Upper lobe of right lung (tissue), 1 donor: ENCODE data around the gene WDR59. TPM values are rescaled to one million over a fixed set of nuclear protein-coding genes. Genes with fewer than 3 reads are reported as not detected.

Experiments used
- ATAC-seq: fragments of 200-7000 bp; cut with Tn5 transposase; one replicate; pipeline ENCODE4 v1.9.1; 2020; ENCODE audit warnings: mild to moderate bottlenecking, moderate library complexity
- DNase-seq: peaks from one replicate; pipeline ENCODE4 v3.0.0-alpha.2; 2020
- H3K27ac ChIP-seq: fragments of 200-600 bp; one replicate; pipeline ENCODE4 v1.8.0; 2022
- H3K27me3 ChIP-seq: fragments of 200-600 bp; one replicate; pipeline ENCODE4 v1.8.0; 2022; ENCODE audit warnings: mild to moderate bottlenecking
- H3K36me3 ChIP-seq: fragments of 200-600 bp; one replicate; pipeline ENCODE4 v1.8.0; 2022
- H3K4me1 ChIP-seq: fragments of 200-600 bp; one replicate; pipeline ENCODE4 v1.8.0; 2022
- H3K4me3 ChIP-seq: fragments of 200-600 bp; one replicate; pipeline ENCODE4 v1.8.0; 2022; ENCODE audit warnings: mild to moderate bottlenecking
- H3K9me3 ChIP-seq: fragments of 200-600 bp; one replicate; pipeline ENCODE4 v1.8.0; 2022
- CTCF ChIP-seq: fragments of 200-600 bp; IDR thresholded peaks from one replicate; pipeline ENCODE4 v1.8.0; 2022; ENCODE audit warnings: antibody characterized with exemption
- intact Hi-C: fragments of 100-400 bp; cut with DNase I; formaldehyde crosslinking; loops from one replicate; pipeline ENCODE4 v1.11.0; 2022
- total RNA-seq: library from RNA; stranded (reverse); fragmentation: NEBNext Ultra II Directional; extraction: Animal tissue kit (Norgen Biotek cat#: 25700); gene quantifications from one replicate; pipeline ENCODE4 v1.2.1, GENCODE V29; 2021
- donor health status: DM: no; HTN: yes; CAD: no; lungs with severe emphysema.

The WDR59 gene
- total RNA-seq, 1 donor from 2014 or later = 51.6 TPM

GRCh38 chr16:74837056-74837455, 147.9 kb downstream of the WDR59 start:
- intact Hi-C loops = no loop called here
- DNase-seq = no peak

GRCh38 chr16:74836111-74836671, 148.7 kb downstream of the WDR59 start:
- Histone ChIP-seq H3K9me3 (no peaks in the 10 kb centered on the region), H3K4me1 (no peaks in the 10 kb centered on the region), H3K36me3 (no peaks in the 10 kb centered on the region), H3K27ac (no peak overlapping the region), H3K4me3 (no peak overlapping the region), H3K27me3 (no peaks in the 10 kb centered on the region)
- intact Hi-C loops = no loop called here
- ATAC-seq (no peak), DNase-seq (no peak)
- TF ChIP-seq CTCF = no peak

More at GRCh38 chr16:74837056-74837455, 147.9 kb downstream of the WDR59 start:
- no peaks in the 10 kb centered on the region for H3K36me3 ChIP-seq
- no peak overlapping the region for H3K27ac ChIP-seq
- ATAC-seq = no peak
- no peaks in the 10 kb centered on the region for H3K4me1 ChIP-seq
- no peaks in the 10 kb centered on the region for H3K9me3 ChIP-seq
- no peaks in the 10 kb centered on the region for H3K27me3 ChIP-seq
- no peak overlapping the region for H3K4me3 ChIP-seq
- no peak for TF ChIP-seq CTCF

- Histone ChIP-seq H3K27me3 (no peaks in the 10 kb centered on the region), H3K27ac (no peak overlapping the region), H3K36me3 (no peaks in the 10 kb centered on the region), H3K4me3 (no peak overlapping the region), H3K4me1 (no peaks in the 10 kb centered on the region), H3K9me3 (no peaks in the 10 kb centered on the region)
- ATAC-seq = no peak
- intact Hi-C loops = no loop called here
- TF ChIP-seq CTCF = no peak
- DNase-seq = no peak
Observed at GRCh38 chr16:74832228-74832627, 152.7 kb downstream of the WDR59 start.

- H3K9me3 ChIP-seq = no peaks in the 10 kb centered on the region
- TF ChIP-seq CTCF = no peak
- DNase-seq (no peak), ATAC-seq (no peak)
- H3K4me1 ChIP-seq = no peaks in the 10 kb centered on the region
- H3K27ac ChIP-seq = no peak overlapping the region
- no peaks in the 10 kb centered on the region for H3K27me3 ChIP-seq
- H3K36me3 ChIP-seq = no peaks in the 10 kb centered on the region
- intact Hi-C loops = no loop called here
- no peak overlapping the region for H3K4me3 ChIP-seq
Observed at GRCh38 chr16:74831467-74831866, 153.5 kb downstream of the WDR59 start.

- DNase-seq (no peak), ATAC-seq (no peak)
- no peak for TF ChIP-seq CTCF
- H3K9me3 ChIP-seq = no peaks in the 10 kb centered on the region
- H3K4me3 ChIP-seq = no peak overlapping the region
- intact Hi-C loops = no loop called here
- no peaks in the 10 kb centered on the region for H3K4me1 ChIP-seq
- H3K27me3 ChIP-seq = no peaks in the 10 kb centered on the region
- no peaks in the 10 kb centered on the region for H3K36me3 ChIP-seq
- H3K27ac ChIP-seq = no peak overlapping the region
Observed at GRCh38 chr16:74830648-74831047, 154.3 kb downstream of the WDR59 start.

GRCh38 chr16:74829637-74830036, 155.3 kb downstream of the WDR59 start:
- intact Hi-C loops = no loop called here
- DNase-seq (no peak), ATAC-seq (no peak)
- TF ChIP-seq CTCF = no peak
- Histone ChIP-seq H3K27me3 (no peaks in the 10 kb centered on the region), H3K27ac (no peak overlapping the region), H3K4me1 (no peaks in the 10 kb centered on the region), H3K9me3 (no peaks in the 10 kb centered on the region), H3K4me3 (no peak overlapping the region), H3K36me3 (no peaks in the 10 kb centered on the region)
